Left lobe of liver (tissue), 2 donors: Measurements from ENCODE around the gene DIO1. TPM values are rescaled to one million over a fixed set of nuclear protein-coding genes. Genes with fewer than 3 reads are reported as not detected.
A peak's percentile ranks its signal among the peaks of the same experiment; 100 is the strongest.
"Not testable (repeated sequence)": the region's sequence is repeated elsewhere in the genome, so short reads cannot be mapped to it uniquely, and the experiment has no call there.

ENCODE experiments used
- ATAC-seq: fragments of 200-7000 bp; cut with Tn5 transposase; one replicate; pipeline ENCODE4 v1.9.1; 2020; ENCODE audit warnings: mild to moderate bottlenecking, moderate library complexity
- DNase-seq: peaks from one replicate; pipeline ENCODE4 v3.0.0-alpha.2; 2020; ENCODE audit warnings: low spot score
- total RNA-seq: library from RNA; stranded (reverse); gene quantifications from one replicate; pipeline ENCODE4 v1.2.1, GENCODE V29; 2021
- donor health status: DM: no; HTN: no; CAD: no; lungs with moderate emphysema.
- donor health status: DM: no; HTN: yes; CAD: no.

DIO1 gene
- 39.4 TPM for total RNA-seq

- DNase-seq (peak; percentile 88), ATAC-seq (peak; percentile 76)
Measured at GRCh38 chr1:53893999-53894636, at the start of gene DIO1. DIO1 (plus strand) TSS chr1:53894187; CDS start chr1:53894211, 24 bp downstream.

DNA sequence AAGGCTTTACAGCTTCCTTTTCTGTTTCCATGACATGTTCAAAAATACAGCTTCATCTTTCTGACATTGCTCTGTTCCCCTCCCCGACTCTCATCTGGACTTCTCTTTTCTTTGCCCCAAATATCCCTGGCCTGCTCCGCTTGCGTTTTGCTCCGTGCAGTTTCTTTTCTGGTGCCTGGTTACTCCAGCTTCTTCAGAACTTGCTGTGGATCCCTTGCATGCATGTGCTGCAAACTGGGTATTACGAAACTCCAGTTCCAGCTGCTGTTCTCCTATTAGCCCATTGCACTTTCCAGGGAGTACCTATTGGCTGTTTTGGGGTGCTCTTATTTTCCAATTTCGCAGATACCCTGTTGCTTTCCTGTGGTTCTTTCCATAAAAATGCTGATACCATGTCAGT lies 46.0 kb upstream of the DIO1 start:
- DNase-seq (no peak), ATAC-seq (no peak)

- ATAC-seq (no peak), DNase-seq (no peak)
Measured at GRCh38 chr1:53850082-53850673, 43.8 kb upstream of the DIO1 start.

DNA sequence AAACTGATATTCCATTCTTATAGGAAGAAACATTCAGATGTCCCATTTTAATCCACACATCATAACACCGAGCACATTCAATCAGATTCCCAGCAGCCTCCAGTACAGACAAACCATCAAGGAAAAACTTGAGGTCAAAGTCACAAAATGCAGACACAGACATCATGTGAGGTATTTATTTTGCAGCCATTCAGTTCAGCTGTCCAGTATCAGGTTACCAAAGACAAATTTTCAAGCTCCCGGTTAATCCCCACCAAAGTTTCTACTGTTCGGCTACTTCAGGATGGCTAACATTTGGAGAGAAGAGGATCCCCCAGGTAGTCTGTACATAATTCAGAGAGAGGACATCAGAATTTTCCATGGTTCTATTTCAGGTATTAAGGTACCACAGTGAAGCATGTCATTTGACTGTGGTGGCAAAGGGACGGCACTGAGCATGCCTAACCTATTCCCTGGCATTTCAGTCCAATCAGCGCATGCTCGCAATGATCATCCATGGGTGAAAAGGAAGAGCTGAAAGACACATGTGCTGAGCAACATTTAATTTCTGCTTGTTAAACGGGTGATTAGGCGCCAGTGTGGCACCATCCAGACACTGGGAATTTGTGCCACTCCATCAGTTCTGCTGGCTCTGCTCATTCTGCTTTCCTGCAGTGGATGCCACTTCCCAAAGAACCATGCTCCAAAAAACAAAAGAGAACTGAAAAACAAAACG lies 42.3 kb upstream of the DIO1 start:
- DNase-seq (no peak), ATAC-seq (no peak)

DNA sequence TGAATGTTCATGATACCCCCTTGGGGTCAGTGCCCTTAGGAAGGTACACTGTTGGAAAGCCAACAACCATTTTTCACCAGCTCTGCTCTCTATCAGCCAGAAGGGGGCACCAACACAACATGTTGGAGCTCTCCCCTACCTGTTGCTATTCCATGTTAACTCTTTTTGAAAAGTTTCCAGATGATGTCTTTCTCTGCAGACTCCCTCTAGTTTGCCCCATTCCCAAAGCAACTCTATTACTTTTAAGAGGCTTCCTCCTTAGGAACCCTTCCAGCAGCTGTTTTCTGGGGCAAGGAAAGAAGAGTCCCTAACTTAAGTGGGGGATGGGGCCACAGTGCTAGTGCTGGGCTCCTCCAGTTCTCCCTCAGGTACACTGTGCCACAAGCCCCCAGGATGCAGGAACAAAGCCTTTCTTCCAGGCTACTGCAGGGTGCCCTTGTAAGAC lies 33.0 kb upstream of the DIO1 start:
- DNase-seq (peak; percentile 48), ATAC-seq (peak; percentile 97)

GRCh38 chr1:53862507-53862906 lies 31.5 kb upstream of the DIO1 start:
- no peak for ATAC-seq
- no peak for DNase-seq

GRCh38 chr1:53868565-53868964 lies 25.4 kb upstream of the DIO1 start:
- no peak for DNase-seq
- ATAC-seq = no peak

GRCh38 chr1:53869454-53870117 lies 24.4 kb upstream of the DIO1 start:
- ATAC-seq = no peak
- DNase-seq = no peak

GRCh38 chr1:53871221-53871620 lies 22.8 kb upstream of the DIO1 start:
- ATAC-seq (no peak), DNase-seq (no peak)

DNA sequence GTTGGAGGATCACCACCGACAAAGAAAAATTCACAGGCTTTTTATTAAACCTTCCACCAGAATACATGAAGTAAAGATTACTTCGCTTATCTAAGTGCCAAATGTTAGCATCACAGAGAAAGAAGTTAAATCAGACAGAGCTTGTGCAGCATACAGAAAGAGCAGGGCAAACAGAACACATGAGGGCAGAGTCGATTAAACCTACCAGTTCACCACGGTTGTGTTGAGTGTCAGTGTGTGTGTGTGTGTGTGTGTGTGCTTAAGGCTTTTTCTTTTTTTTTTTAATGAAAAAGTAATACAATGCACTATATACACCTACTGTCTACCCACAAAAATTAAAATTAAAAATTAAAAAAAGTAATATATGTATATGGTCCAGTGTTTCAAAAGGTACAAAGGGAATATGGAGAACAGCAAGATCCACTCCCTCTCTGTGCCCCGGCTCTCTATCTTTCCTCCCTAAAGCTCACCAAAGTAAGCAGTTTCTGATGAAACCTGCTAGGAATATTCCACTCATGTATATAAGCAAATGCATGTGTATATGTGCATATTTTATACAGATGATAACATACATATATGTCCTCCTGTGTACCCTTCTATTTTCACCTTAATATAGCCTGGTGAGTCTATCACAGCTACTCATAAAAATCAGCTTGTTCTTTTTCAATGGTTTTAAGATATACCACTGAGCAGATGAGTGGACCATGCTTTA lies 22.1 kb upstream of the DIO1 start:
- ATAC-seq (no peak), DNase-seq (no peak)

DNA sequence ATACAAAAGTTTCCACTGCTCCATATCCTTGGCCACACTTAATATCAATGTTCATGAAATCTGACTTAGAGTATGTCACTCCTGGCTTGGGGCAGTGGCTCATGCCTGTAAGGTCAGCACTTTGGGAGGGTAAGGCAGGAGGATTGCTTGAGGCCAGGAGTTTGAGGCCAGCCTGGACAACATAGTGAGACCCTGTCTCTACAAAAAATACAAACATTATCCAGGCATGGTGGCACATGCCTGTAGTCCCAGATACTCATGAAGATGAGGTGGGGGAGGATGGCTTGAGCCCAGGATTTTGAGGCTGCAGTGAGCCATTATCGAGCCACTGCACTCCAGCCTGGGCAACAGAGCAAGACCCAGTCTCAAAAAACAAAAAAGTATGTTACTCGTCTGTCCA lies 18.8 kb upstream of the DIO1 start:
- not testable (repeated sequence) for ATAC-seq, DNase-seq

- DNase-seq = no peak
- ATAC-seq = peak; percentile 83
Measured at GRCh38 chr1:53878492-53879105, 15.4 kb upstream of the DIO1 start.

GRCh38 chr1:53881853-53882252 lies 12.1 kb upstream of the DIO1 start:
- not testable (repeated sequence) for ATAC-seq, DNase-seq

- ATAC-seq = peak; percentile 57
- DNase-seq = not testable (repeated sequence)
Measured at GRCh38 chr1:53883600-53883999, 10.4 kb upstream of the DIO1 start.

DNA sequence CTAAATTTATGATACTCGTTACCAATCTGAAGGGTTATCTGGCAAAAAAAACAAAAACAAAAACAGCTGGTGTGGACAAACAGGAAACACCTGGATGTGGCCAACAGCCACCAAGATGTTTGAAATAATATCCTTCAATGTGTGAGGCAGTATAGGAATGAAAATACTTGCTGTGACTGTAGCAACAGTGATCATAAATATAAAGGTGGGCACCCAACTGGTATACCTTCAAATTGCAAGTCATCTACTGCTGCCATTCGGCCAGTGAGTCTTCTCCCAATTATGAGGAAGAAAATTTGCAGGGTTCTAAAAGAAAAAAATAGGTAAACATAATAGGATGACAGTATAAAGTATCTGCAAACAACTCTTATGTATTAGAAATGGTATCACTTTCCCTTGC lies 5.3 kb upstream of the DIO1 start:
- ATAC-seq (no peak), DNase-seq (no peak)

DNA sequence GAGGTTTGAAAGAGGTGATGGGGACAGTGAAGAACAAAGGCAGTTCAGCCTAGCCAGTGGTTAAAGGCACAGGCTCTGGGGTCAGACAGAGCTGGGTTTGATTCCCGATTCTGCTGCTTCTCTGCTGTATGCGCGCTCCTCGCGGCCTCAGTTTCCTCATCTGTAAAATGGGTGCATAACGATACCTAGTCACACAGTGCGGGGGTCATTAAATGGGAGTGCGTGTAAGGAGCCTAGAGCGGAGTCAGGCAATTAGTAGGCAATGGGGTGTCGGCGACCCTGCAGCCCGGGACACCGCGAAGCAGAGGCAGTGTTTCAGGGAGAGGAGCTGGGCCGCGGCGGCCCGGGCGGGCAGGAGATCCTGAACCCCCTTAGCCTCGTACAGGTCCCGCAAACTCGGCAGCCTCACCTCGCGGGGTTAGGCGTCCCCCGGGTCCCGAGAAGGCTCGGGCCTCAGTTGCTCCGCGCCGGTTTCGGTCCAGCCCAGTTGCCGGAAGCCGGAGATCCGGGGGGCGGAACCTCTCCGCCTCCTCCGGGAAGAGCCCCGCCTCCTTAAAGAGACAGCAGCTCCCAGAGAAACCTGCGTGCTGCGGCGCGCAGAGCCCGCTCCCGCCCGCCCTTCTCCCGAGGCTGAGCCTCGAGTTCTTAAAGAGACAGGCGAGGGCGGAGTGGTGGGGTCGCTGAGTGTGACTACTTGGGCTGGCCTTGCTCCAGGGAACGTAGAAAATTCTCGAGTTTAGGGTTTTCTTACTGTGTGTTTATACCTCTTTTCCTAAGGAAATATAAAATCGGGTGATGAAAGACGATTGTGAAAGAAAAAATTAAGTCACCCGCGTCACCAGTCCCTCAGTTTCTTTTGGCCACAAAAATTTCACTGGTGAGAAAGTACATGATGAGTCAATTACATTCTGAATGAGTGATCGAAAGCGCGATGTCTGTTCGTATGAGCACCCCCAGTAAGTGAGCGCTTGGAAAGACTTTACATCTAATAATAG lies 4.4 kb upstream of the DIO1 start, which contains the start of gene YIPF1:
Gene YIPF1 (minus strand): TSS at position 494 of the 995 bp plus-strand sequence. CDS start 860 bp downstream, outside the sequence.
- ATAC-seq = peak; percentile 92
- peak; percentile 93 for DNase-seq

- ATAC-seq (no peak), DNase-seq (no peak)
Measured at GRCh38 chr1:53890522-53890941, 3.5 kb upstream of the DIO1 start.

- ATAC-seq (no peak), DNase-seq (no peak)
Measured at GRCh38 chr1:53891018-53891417, 3.0 kb upstream of the DIO1 start.

- no peak for ATAC-seq
- no peak for DNase-seq
Measured at GRCh38 chr1:53891678-53892077, 2.3 kb upstream of the DIO1 start.
